Measurements from ENCODE around the gene ZFP36.
A peak's percentile ranks its signal among the peaks of the same experiment; 100 is the strongest.

ZFP36 gene

GRCh38 chr19:39386557-39386956, 20.1 kb upstream of the ZFP36 start:
- H3K36me3 ChIP-seq (ENCODE audit: insufficient read depth, low read length): peaks cover 68% of the 10 kb centered on the region
- no peaks in the 10 kb centered on the region for H3K27me3 ChIP-seq (ENCODE audit: control insufficient read depth in 1 of 2, insufficient read depth in 2 of 2, low read length in 2 of 2)
- H3K9me3 ChIP-seq (ENCODE audit: low read length): no peaks in the 10 kb centered on the region
- H3K4me1 ChIP-seq (ENCODE audit: insufficient read depth, low read length): peaks cover 14% of the 10 kb centered on the region
- no peak overlapping the region for H3K9ac ChIP-seq (ENCODE audit: low read length)
- no peak overlapping the region for H3K4me3 ChIP-seq (ENCODE audit: low read depth in 1 of 2, low read length in 2 of 2)
- H3K27ac ChIP-seq (ENCODE audit: low read depth, low read length): no peak overlapping the region

- no peak overlapping the region for H3K27ac ChIP-seq (ENCODE audit: low read depth, low read length)
- H3K36me3 ChIP-seq (ENCODE audit: insufficient read depth, low read length): peaks cover 53% of the 10 kb centered on the region
- no peak overlapping the region for H3K9ac ChIP-seq (ENCODE audit: low read length)
- H3K27me3 ChIP-seq (ENCODE audit: control insufficient read depth in 1 of 2, insufficient read depth in 2 of 2, low read length in 2 of 2): no peaks in the 10 kb centered on the region
- peaks cover 19% of the 10 kb centered on the region for H3K4me1 ChIP-seq (ENCODE audit: insufficient read depth, low read length)
- H3K9me3 ChIP-seq (ENCODE audit: low read length): no peaks in the 10 kb centered on the region
- no peak overlapping the region for H3K4me3 ChIP-seq (ENCODE audit: low read depth in 1 of 2, low read length in 2 of 2)
Measured at GRCh38 chr19:39388657-39389056, 18.0 kb upstream of the ZFP36 start.

GRCh38 chr19:39389631-39390414, 16.8 kb upstream of the ZFP36 start:
- peak overlapping the region; percentile 98 for H3K27ac ChIP-seq (ENCODE audit: low read depth, low read length)
- H3K27me3 ChIP-seq (ENCODE audit: control insufficient read depth in 1 of 2, insufficient read depth in 2 of 2, low read length in 2 of 2): no peaks in the 10 kb centered on the region
- peaks cover 19% of the 10 kb centered on the region for H3K4me1 ChIP-seq (ENCODE audit: insufficient read depth, low read length)
- peaks cover 57% of the 10 kb centered on the region for H3K36me3 ChIP-seq (ENCODE audit: insufficient read depth, low read length)
- H3K9ac ChIP-seq (ENCODE audit: low read length): peak overlapping the region; percentile 83
- H3K4me3 ChIP-seq (ENCODE audit: low read depth in 1 of 2, low read length in 2 of 2): peak overlapping the region; percentile 81 to 95
- no peaks in the 10 kb centered on the region for H3K9me3 ChIP-seq (ENCODE audit: low read length)

GRCh38 chr19:39390451-39390750, 16.2 kb upstream of the ZFP36 start:
- no peaks in the 10 kb centered on the region for H3K9me3 ChIP-seq (ENCODE audit: low read length)
- H3K4me3 ChIP-seq (ENCODE audit: low read depth in 1 of 2, low read length in 2 of 2): peak overlapping the region; percentile 81 to 95
- peaks cover 19% of the 10 kb centered on the region for H3K4me1 ChIP-seq (ENCODE audit: insufficient read depth, low read length)
- H3K27ac ChIP-seq (ENCODE audit: low read depth, low read length): peak overlapping the region; percentile 98
- H3K36me3 ChIP-seq (ENCODE audit: insufficient read depth, low read length): peaks cover 57% of the 10 kb centered on the region
- peak overlapping the region; percentile 83 for H3K9ac ChIP-seq (ENCODE audit: low read length)
- no peaks in the 10 kb centered on the region for H3K27me3 ChIP-seq (ENCODE audit: control insufficient read depth in 1 of 2, insufficient read depth in 2 of 2, low read length in 2 of 2)

GRCh38 chr19:39390751-39391437, 15.8 kb upstream of the ZFP36 start, which contains the start of the genes MED29 and PAF1:
MED29 (plus strand) TSS chr19:39391378; CDS start chr19:39391423, 45 bp downstream.
PAF1 (minus strand) TSS chr19:39391106; CDS start chr19:39390864, 242 bp downstream.
- Histone ChIP-seq H3K9ac (ENCODE audit: low read length) (peak within 1 kb of the TSS; percentile 90), H3K4me3 (ENCODE audit: low read depth in 1 of 2, low read length in 2 of 2) (peak within 1 kb of the TSS; percentile 81 to 95), H3K27me3 (ENCODE audit: control insufficient read depth in 1 of 2, insufficient read depth in 2 of 2, low read length in 2 of 2) (no peaks in the 10 kb centered on the region), H3K4me1 (ENCODE audit: insufficient read depth, low read length) (peaks cover 19% of the 10 kb centered on the region), H3K27ac (ENCODE audit: low read depth, low read length) (peak within 1 kb of the TSS; percentile 98), H3K36me3 (ENCODE audit: insufficient read depth, low read length) (peaks cover 53% of the 10 kb centered on the region), H3K9me3 (ENCODE audit: low read length) (no peaks in the 10 kb centered on the region)

GRCh38 chr19:39397360-39398296, 9.0 kb upstream of the ZFP36 start:
- Histone ChIP-seq H3K9me3 (ENCODE audit: low read length) (no peaks in the 10 kb centered on the region), H3K27me3 (ENCODE audit: control insufficient read depth in 1 of 2, insufficient read depth in 2 of 2, low read length in 2 of 2) (no peaks in the 10 kb centered on the region), H3K4me1 (ENCODE audit: insufficient read depth, low read length) (peaks cover 36% of the 10 kb centered on the region), H3K27ac (ENCODE audit: low read depth, low read length) (peak overlapping the region; percentile 64), H3K4me3 (ENCODE audit: low read depth in 1 of 2, low read length in 2 of 2) (no peak overlapping the region), H3K36me3 (ENCODE audit: insufficient read depth, low read length) (peaks cover 19% of the 10 kb centered on the region), H3K9ac (ENCODE audit: low read length) (peak overlapping the region; percentile 34)

- Histone ChIP-seq H3K36me3 (ENCODE audit: insufficient read depth, low read length) (peaks cover 16% of the 10 kb centered on the region), H3K27me3 (ENCODE audit: control insufficient read depth in 1 of 2, insufficient read depth in 2 of 2, low read length in 2 of 2) (no peaks in the 10 kb centered on the region), H3K27ac (ENCODE audit: low read depth, low read length) (peak overlapping the region; percentile 64), H3K4me3 (ENCODE audit: low read depth in 1 of 2, low read length in 2 of 2) (no peak overlapping the region), H3K4me1 (ENCODE audit: insufficient read depth, low read length) (peaks cover 36% of the 10 kb centered on the region), H3K9me3 (ENCODE audit: low read length) (no peaks in the 10 kb centered on the region), H3K9ac (ENCODE audit: low read length) (peak overlapping the region; percentile 34)
Measured at GRCh38 chr19:39398297-39398864, 8.3 kb upstream of the ZFP36 start.

GRCh38 chr19:39399668-39400050, 7.0 kb upstream of the ZFP36 start:
- no peak overlapping the region for H3K4me3 ChIP-seq (ENCODE audit: low read depth in 1 of 2, low read length in 2 of 2)

GRCh38 chr19:39400061-39400460, 6.6 kb upstream of the ZFP36 start:
- Histone ChIP-seq H3K36me3 (ENCODE audit: insufficient read depth, low read length) (peaks cover 4% of the 10 kb centered on the region), H3K9me3 (ENCODE audit: low read length) (no peaks in the 10 kb centered on the region), H3K9ac (ENCODE audit: low read length) (no peak overlapping the region), H3K27me3 (ENCODE audit: control insufficient read depth in 1 of 2, insufficient read depth in 2 of 2, low read length in 2 of 2) (no peaks in the 10 kb centered on the region), H3K4me1 (ENCODE audit: insufficient read depth, low read length) (peaks cover 40% of the 10 kb centered on the region), H3K4me3 (ENCODE audit: low read depth in 1 of 2, low read length in 2 of 2) (no peak overlapping the region), H3K27ac (ENCODE audit: low read depth, low read length) (no peak overlapping the region)

More at GRCh38 chr19:39399668-39400050, 7.0 kb upstream of the ZFP36 start:
- Histone ChIP-seq H3K27ac (ENCODE audit: low read depth, low read length) (no peak overlapping the region), H3K36me3 (ENCODE audit: insufficient read depth, low read length) (peaks cover 7% of the 10 kb centered on the region), H3K27me3 (ENCODE audit: control insufficient read depth in 1 of 2, insufficient read depth in 2 of 2, low read length in 2 of 2) (no peaks in the 10 kb centered on the region), H3K9me3 (ENCODE audit: low read length) (no peaks in the 10 kb centered on the region), H3K4me1 (ENCODE audit: insufficient read depth, low read length) (peaks cover 40% of the 10 kb centered on the region), H3K9ac (ENCODE audit: low read length) (no peak overlapping the region)

- no peaks in the 10 kb centered on the region for H3K36me3 ChIP-seq (ENCODE audit: insufficient read depth, low read length)
- peak overlapping the region; percentile 99 for H3K27ac ChIP-seq (ENCODE audit: low read depth, low read length)
- peaks cover 47% of the 10 kb centered on the region for H3K4me1 ChIP-seq (ENCODE audit: insufficient read depth, low read length)
- no peak overlapping the region for H3K4me3 ChIP-seq (ENCODE audit: low read depth in 1 of 2, low read length in 2 of 2)
- no peaks in the 10 kb centered on the region for H3K27me3 ChIP-seq (ENCODE audit: control insufficient read depth in 1 of 2, insufficient read depth in 2 of 2, low read length in 2 of 2)
- no peak overlapping the region for H3K9ac ChIP-seq (ENCODE audit: low read length)
- H3K9me3 ChIP-seq (ENCODE audit: low read length): no peaks in the 10 kb centered on the region
Measured at GRCh38 chr19:39401070-39401548, 5.5 kb upstream of the ZFP36 start.
